BE2C (cell line): Measurements from ENCODE around the gene WDFY3.

Source experiments
- DNase-seq: peaks from one replicate; pipeline ENCODE4 v3.0.0-alpha.2; 2020
- H3K27me3 ChIP-seq: fragments of 250-450 bp; sonication (Bioruptor Pico); 2 replicates; pipeline ENCODE4 v1.5.1; 2020; ENCODE audit warnings: mild to moderate bottlenecking
- H3K36me3 ChIP-seq: fragments of 250-450 bp; sonication (Bioruptor Pico); 2 replicates; pipeline ENCODE4 v1.5.1; 2020; ENCODE audit warnings: mild to moderate bottlenecking
- H3K4me1 ChIP-seq: fragments of 250-450 bp; sonication (Bioruptor Pico); 2 replicates; pipeline ENCODE4 v1.5.1; 2020
- H3K4me3 ChIP-seq: 2 replicates; pipeline ENCODE4 v1.5.1; 2011; ENCODE audit warnings: low read depth, low read length
- H3K9me3 ChIP-seq: fragments of 250-450 bp; sonication (Bioruptor Pico); 2 replicates; pipeline ENCODE4 v1.5.1; 2020
- TF ChIP-seq, protein P1 (sequence below): IDR thresholded peaks from 2 replicates; pipeline ENCODE4 v1.5.1; 2012; ENCODE audit warnings: mild to moderate bottlenecking, low read depth, low read length

Gene WDFY3

DNA sequence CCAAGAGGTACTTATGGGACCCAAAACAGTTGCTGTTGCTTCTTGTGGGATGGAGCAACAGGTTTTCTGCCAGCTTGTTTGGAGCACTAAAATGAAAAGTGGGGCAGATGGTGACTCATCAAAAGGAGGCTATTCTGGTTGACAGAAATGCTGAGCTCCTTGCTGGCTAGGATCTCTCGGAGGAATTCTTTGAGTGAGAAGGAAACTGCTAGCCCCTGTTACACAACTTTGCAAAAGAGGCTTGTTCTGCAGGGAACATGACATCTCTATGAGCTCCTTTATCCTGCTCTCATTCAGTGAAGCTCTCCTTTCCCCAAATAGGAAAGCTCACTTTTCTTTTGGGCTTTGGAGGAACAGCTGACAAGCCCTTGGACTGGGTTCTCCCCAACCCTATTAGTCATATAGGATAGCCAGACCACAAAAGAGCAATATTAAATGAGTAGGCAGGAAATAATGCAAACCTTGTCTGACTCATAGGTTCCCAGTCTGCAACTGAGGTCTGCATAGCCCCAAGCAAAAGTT is 275.3 kb downstream of the WDFY3 start:
- no peaks in the 10 kb centered on the region for H3K9me3 ChIP-seq
- no peak for DNase-seq

DNA sequence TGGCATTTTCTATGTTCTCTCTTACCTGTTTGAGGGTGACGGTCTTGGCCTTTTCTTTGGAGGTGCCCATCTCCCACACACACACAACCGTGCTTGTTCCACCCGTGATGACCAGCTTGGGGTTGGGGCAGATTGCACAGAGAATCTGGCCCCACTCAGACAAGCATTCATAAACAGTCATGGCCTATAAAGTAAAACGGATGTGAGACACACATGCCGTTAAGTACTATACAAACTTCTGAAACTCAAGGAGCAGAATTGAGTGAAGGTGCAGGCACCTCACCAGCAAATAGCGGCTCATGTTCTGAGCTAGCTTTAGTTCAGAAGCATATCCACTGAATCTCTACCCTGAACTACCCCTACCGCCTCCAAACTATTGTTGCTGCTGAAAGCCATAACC is 276.0 kb downstream of the WDFY3 start:
- TF ChIP-seq, protein P1, sequence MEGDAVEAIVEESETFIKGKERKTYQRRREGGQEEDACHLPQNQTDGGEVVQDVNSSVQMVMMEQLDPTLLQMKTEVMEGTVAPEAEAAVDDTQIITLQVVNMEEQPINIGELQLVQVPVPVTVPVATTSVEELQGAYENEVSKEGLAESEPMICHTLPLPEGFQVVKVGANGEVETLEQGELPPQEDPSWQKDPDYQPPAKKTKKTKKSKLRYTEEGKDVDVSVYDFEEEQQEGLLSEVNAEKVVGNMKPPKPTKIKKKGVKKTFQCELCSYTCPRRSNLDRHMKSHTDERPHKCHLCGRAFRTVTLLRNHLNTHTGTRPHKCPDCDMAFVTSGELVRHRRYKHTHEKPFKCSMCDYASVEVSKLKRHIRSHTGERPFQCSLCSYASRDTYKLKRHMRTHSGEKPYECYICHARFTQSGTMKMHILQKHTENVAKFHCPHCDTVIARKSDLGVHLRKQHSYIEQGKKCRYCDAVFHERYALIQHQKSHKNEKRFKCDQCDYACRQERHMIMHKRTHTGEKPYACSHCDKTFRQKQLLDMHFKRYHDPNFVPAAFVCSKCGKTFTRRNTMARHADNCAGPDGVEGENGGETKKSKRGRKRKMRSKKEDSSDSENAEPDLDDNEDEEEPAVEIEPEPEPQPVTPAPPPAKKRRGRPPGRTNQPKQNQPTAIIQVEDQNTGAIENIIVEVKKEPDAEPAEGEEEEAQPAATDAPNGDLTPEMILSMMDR, result no peak
- Histone ChIP-seq H3K4me3 (no peak overlapping the region), H3K4me1 (no peaks in the 10 kb centered on the region), H3K27me3 (no peaks in the 10 kb centered on the region), H3K9me3 (no peaks in the 10 kb centered on the region), H3K36me3 (peaks cover 41% of the 10 kb centered on the region)
- DNase-seq, result no peak

More for the DNA sequence above, 275.3 kb downstream of the WDFY3 start:
- H3K4me1 ChIP-seq, result no peaks in the 10 kb centered on the region
- H3K27me3 ChIP-seq, result no peaks in the 10 kb centered on the region
- peaks cover 47% of the 10 kb centered on the region for H3K36me3 ChIP-seq
- TF ChIP-seq, protein P1, result no peak
- H3K4me3 ChIP-seq, result no peak overlapping the region

DNA sequence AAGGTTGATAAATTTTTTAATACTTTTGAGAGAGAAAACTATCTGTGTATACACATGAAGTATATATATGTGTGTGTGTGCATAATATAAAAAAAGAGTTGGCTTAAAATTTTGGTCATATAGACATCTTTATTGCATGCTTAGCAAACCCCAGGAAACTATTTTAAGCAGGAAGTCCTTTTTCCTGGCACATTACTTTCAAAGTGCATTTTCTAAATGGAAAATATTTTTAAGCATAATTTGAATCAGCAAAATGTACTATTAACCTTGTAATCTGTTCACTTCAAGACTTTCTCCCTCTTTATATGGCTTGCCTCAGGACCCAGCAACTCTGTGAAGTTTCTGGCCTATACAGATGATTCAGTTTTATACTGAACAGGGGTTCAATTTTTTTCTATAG is 277.3 kb downstream of the WDFY3 start:
- TF ChIP-seq, protein P1, result no peak
- Histone ChIP-seq H3K27me3 (no peaks in the 10 kb centered on the region), H3K36me3 (peaks cover 32% of the 10 kb centered on the region), H3K4me1 (no peaks in the 10 kb centered on the region), H3K9me3 (no peaks in the 10 kb centered on the region), H3K4me3 (no peak overlapping the region)
- no peak for DNase-seq

DNA sequence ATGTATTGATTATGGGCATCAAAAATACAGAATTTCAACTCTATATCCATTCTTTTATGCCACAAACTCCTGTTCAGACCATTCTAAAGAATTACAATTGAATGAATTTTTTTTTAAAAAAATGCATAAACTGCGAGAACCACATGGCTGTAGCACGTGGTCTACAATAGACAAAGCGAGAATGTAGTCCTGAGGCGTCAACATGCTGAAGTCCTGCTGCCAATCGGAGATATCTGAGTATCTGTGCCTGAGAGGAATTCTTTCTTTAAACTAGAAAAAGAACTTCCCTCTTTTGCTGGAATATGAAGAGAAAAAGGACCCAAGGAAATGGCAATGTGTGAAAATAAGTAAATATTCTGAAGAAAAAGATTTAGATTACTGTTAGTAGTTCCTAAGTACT is 277.9 kb downstream of the WDFY3 start:
- DNase-seq, result no peak
- H3K36me3 ChIP-seq, result peaks cover 33% of the 10 kb centered on the region
- no peaks in the 10 kb centered on the region for H3K9me3 ChIP-seq
- H3K4me1 ChIP-seq, result no peaks in the 10 kb centered on the region
- no peak overlapping the region for H3K4me3 ChIP-seq
- TF ChIP-seq, protein P1, result no peak
- no peaks in the 10 kb centered on the region for H3K27me3 ChIP-seq

DNA sequence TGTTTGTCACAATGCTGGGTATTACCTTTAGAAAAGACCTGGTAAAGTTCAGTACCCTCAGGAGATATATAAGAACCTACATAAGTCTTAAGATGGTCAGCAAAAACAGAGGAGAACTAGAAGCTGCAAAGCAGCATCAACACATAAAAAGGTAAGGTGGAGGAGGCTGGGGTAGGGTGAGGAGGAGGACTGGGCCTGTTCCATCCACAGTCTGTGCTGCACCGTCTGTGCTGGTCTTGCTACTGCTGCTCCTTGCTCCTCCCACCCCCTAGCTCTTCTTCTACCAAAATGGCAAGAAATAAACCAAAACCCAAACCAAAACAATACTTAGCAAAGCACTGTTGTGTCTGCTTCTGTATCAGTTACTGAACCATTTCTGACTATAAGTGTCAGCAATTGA is 281.4 kb downstream of the WDFY3 start:
- Histone ChIP-seq H3K9me3 (no peaks in the 10 kb centered on the region), H3K36me3 (peaks cover 27% of the 10 kb centered on the region), H3K4me1 (no peaks in the 10 kb centered on the region), H3K4me3 (no peak overlapping the region), H3K27me3 (no peaks in the 10 kb centered on the region)
- no peak for DNase-seq
- TF ChIP-seq, protein P1, result no peak

DNA sequence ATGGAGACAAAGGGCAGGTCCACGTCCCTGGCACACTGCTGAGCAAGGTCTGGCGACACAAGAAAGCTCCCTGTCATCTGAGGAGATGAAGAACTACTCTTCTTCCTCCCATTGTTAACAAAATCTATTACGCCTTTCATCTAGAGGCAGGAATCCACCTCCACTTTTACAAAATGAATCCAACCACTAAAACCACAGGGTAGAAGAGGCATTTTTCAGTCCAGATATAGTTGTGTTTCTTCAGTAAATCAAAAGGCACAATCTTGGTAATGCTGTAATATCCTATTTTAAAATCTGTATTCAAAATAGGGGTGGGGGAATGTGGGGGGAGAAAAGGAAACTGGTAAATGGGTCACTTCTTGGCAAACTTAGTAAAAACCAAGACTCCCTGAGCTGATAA is 282.1 kb downstream of the WDFY3 start:
- TF ChIP-seq, protein P1, result no peak

More for the DNA sequence above, 282.1 kb downstream of the WDFY3 start:
- Histone ChIP-seq H3K36me3 (peaks cover 26% of the 10 kb centered on the region), H3K27me3 (no peaks in the 10 kb centered on the region), H3K4me3 (no peak overlapping the region), H3K9me3 (no peaks in the 10 kb centered on the region), H3K4me1 (no peaks in the 10 kb centered on the region)
- DNase-seq, result no peak
